UCSD-AML1 (cell line): ENCODE data around the gene LPO.

Experiments used
- DNase-seq: peaks from one replicate; lab custom pipeline; 2025; ENCODE audit not compliant: unreplicated experiment; lab: John Stamatoyannopoulos, UW

The LPO gene

GRCh38 chr17:58253082-58253481, 14.7 kb downstream of the LPO start:
- DNase-seq: no peak

- no peak for DNase-seq
Measured at GRCh38 chr17:58254803-58255202, 16.4 kb downstream of the LPO start.

- DNase-seq: no peak
Measured at GRCh38 chr17:58262149-58262548, 23.8 kb downstream of the LPO start.

- DNase-seq: no peak
Measured at GRCh38 chr17:58263773-58264172, 25.4 kb downstream of the LPO start.

GRCh38 chr17:58264407-58265103, 26.2 kb downstream of the LPO start:
- no peak for DNase-seq

- no peak for DNase-seq
Measured at GRCh38 chr17:58265271-58265670, 26.9 kb downstream of the LPO start.

- DNase-seq: no peak
Measured at GRCh38 chr17:58265902-58266875, 27.8 kb downstream of the LPO start.

GRCh38 chr17:58267347-58268324, 29.3 kb downstream of the LPO start:
- no peak for DNase-seq

- no peak for DNase-seq
Measured at GRCh38 chr17:58268326-58268725, 29.9 kb downstream of the LPO start.

- DNase-seq: no peak
Measured at GRCh38 chr17:58268774-58269556, 30.6 kb downstream of the LPO start.

GRCh38 chr17:58269557-58270291, 31.3 kb downstream of the LPO start:
- DNase-seq: no peak

- DNase-seq: no peak
Measured at GRCh38 chr17:58270476-58271215, 32.3 kb downstream of the LPO start.

GRCh38 chr17:58271216-58271931, 33.0 kb downstream of the LPO start:
- no peak for DNase-seq

GRCh38 chr17:58272367-58273280, 34.2 kb downstream of the LPO start:
- DNase-seq: no peak

- DNase-seq: no peak
Measured at GRCh38 chr17:58273453-58274104, 35.2 kb downstream of the LPO start.

GRCh38 chr17:58275417-58275816, 37.0 kb downstream of the LPO start:
- DNase-seq: no peak

- DNase-seq: no peak
Measured at GRCh38 chr17:58276423-58276822, 38.0 kb downstream of the LPO start.
